ENCODE results near the gene BOLA1. TPM values are rescaled to one million over a fixed set of nuclear protein-coding genes. Genes with fewer than 3 reads are reported as not detected.

The BOLA1 gene
- total and polyA plus RNA-seq, 11 donors = 12.5 to 40.7 (median 15.4) TPM

DNA sequence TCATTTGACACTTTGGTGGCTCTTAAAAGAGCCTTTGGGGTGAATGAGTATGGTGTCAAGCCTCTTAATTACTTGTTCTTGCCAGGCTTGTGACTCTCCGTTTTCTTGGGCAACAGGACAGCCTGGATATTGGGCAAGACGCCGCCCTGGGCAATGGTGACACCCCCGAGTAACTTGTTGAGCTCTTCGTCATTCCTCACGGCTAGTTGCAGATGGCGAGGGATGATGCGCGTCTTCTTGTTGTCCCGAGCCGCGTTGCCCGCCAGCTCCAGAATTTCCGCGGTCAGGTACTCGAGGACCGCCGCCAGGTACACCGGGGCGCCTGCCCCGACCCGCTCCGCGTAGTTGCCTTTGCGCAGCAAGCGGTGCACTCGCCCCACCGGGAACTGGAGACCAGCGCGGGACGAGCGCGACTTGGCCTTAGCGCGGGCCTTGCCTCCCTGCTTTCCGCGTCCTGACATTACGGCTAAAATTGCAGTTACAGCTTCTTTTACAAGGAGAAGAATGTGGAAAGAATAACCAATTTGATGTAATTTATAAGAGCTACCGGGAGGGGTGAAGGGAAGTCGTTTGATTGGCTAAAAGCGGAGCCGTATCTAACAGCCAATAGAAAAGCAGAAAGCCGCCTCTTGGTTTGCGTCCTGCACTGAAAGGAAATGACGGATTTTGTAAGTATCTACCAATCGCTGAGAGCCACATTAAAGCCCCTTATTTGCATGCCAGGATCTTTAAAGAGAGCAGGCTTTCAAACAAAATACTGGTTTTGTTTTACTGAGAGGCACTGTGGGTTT, 11.7 kb upstream of the BOLA1 start:
- H3K4me1 ChIP-seq = peaks cover 0 to 29% (median 18%) of the 10 kb centered on the region in 12 donors
- intact Hi-C loops (cut with DNase I) = loop anchor here in 5 of 10 donors (1.0 to 2.0 kb wide), 3 partner anchors 39 to 52 kb away; partner anchors contain the start of gene SF3B4 (in 3 of the 5)
- 0 to 1% (median 0%) methylated on average over 45 to 46 of the region's 46 CpGs for WGBS, 4 donors

DNA sequence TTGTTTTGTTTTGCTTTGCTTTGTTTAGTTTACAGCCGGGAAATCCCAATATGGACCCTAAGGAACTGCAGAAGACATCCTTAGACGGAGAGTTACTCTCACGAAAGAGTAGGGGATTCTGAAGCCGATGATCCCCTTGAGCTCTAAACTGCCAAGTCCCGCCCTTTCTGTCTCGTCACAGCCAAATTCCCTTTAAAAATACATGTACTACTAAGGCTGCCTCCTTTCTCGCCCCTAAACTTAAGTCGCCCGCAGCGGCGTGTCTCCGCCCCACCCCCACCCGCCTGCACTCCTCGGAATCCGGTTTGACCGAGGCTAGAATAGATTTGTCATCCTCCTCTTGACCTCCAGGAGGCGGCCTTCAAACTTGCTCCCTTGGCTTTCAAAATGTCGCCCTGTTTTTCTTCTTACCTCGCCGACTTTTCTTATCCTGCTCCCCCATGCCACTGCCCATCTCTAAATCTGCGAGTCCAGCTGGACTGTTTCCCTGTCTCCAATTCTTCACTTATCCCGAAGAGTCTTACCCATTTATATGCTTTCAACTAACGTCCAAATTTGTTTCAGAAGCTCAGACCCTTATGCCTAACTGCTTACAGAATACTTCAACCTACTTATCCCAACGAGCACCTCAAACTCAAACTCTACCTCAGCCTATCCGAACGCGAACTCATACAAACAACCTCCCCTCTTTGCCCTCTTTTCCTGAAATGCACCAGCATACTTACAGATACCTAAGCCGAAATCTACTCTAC, 10.9 kb upstream of the BOLA1 start:
- intact Hi-C loops (cut with DNase I) = loop anchor here in 5 of 10 donors (1.0 to 2.0 kb wide), 3 partner anchors 38 to 51 kb away; partner anchors contain the start of gene SF3B4 (in 3 of the 5)
- no peaks in the 10 kb centered on the region for H3K27me3 ChIP-seq
- H3K36me3 ChIP-seq = no peaks in the 10 kb centered on the region
- H3K9me3 ChIP-seq = no peaks in the 10 kb centered on the region
- TF ChIP-seq, protein P1, sequence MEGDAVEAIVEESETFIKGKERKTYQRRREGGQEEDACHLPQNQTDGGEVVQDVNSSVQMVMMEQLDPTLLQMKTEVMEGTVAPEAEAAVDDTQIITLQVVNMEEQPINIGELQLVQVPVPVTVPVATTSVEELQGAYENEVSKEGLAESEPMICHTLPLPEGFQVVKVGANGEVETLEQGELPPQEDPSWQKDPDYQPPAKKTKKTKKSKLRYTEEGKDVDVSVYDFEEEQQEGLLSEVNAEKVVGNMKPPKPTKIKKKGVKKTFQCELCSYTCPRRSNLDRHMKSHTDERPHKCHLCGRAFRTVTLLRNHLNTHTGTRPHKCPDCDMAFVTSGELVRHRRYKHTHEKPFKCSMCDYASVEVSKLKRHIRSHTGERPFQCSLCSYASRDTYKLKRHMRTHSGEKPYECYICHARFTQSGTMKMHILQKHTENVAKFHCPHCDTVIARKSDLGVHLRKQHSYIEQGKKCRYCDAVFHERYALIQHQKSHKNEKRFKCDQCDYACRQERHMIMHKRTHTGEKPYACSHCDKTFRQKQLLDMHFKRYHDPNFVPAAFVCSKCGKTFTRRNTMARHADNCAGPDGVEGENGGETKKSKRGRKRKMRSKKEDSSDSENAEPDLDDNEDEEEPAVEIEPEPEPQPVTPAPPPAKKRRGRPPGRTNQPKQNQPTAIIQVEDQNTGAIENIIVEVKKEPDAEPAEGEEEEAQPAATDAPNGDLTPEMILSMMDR (IDR thresholded peaks at IDR 0.05) = peak in 11 of 12 donors; percentile 43 to 74 (median 62)
- peak; percentile 1 to 94 for TF ChIP-seq POLR2A (IDR thresholded peaks at IDR 0.05)
- H3K4me1 ChIP-seq = peaks cover 0 to 25% (median 18%) of the 10 kb centered on the region in 12 donors
- 2 to 4% (median 3%) methylated on average over 28 of the region's 28 CpGs for WGBS, 4 donors
- DNase-seq = peak; percentile 79 to 86 (median 84)
- ATAC-seq = peak; percentile 29 to 38 (median 34)
- H3K27ac ChIP-seq = peak overlapping the region; percentile 87 to 100 (median 96)
- H3K4me3 ChIP-seq = peak overlapping the region; percentile 34 to 86 (median 67)

More for the DNA sequence above, 11.7 kb upstream of the BOLA1 start:
- no peaks in the 10 kb centered on the region for H3K27me3 ChIP-seq
- DNase-seq = peak; percentile 77 to 91 (median 84)
- H3K9me3 ChIP-seq = no peaks in the 10 kb centered on the region
- peak overlapping the region; percentile 42 to 86 (median 67) for H3K4me3 ChIP-seq
- no peaks in the 10 kb centered on the region for H3K36me3 ChIP-seq
- TF ChIP-seq, protein P1 (IDR thresholded peaks at IDR 0.05) = no peak
- peak; percentile 36 to 93 for TF ChIP-seq POLR2A (IDR thresholded peaks at IDR 0.05)
- peak; percentile 73 to 76 (median 73) for ATAC-seq
- peak overlapping the region; percentile 87 to 100 (median 96) for H3K27ac ChIP-seq

DNA sequence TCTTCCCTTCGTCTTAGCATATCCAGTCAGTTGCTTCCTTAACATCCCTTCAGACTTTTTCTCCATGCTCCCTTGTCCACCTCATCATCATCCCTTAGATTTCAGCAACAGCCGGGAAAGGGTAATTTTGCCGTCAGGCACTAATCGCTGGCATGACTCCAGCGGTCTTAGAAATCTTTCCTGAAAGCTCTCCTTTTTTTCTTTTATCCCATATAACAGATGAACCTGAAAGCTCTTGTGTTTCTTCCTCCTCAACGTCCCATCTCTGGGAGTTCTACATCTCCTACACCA, 10.4 kb upstream of the BOLA1 start:
- intact Hi-C loops (cut with DNase I) = loop anchor here in 5 of 10 donors (1.0 to 2.0 kb wide), 3 partner anchors 38 to 50 kb away; partner anchors contain the start of gene SF3B4 (in 3 of the 5)
- WGBS, 4 donors = 19 to 28% (median 22%) methylated on average over 6 of the region's 6 CpGs
- TF ChIP-seq, protein P1 (IDR thresholded peaks at IDR 0.05) = no peak
- TF ChIP-seq POLR2A (IDR thresholded peaks at IDR 0.05) = no peak
- Histone ChIP-seq H3K27me3 (no peaks in the 10 kb centered on the region), H3K4me3 (peak overlapping the region; percentile 34 to 86 (median 67)), H3K27ac (peak overlapping the region; percentile 87 to 100 (median 96)), H3K9me3 (no peaks in the 10 kb centered on the region), H3K4me1 (peaks cover 0 to 20% (median 12%) of the 10 kb centered on the region in 12 donors), H3K36me3 (no peaks in the 10 kb centered on the region)
- DNase-seq = peak in 1 of 5 donors; percentile 50
- no peak for ATAC-seq
